ENCODE data around the gene FMNL1.

FMNL1 gene

DNA sequence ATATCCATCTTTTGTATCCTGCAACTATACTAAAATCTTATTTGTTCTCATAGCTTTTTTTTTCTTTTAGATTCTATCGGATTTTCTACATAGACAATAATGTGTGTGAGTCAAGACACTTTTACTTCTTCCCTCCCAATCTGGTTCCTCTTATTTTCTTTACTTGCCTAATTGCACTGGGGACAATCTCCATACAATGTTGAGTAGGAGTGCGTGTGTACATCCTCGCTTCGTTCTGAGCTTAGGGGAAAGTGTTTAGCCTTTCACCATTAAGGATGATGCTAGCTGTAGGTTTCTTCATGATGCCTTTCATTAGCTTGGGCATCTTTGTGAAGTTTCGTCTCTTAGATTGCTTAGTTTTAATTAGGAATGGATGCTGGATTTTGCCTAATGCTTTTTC is 37.3 kb downstream of the FMNL1 start:
- no peak for DNase-seq (ENCODE audit: low read depth in 1 of 2, low spot score in 1 of 2)

DNA sequence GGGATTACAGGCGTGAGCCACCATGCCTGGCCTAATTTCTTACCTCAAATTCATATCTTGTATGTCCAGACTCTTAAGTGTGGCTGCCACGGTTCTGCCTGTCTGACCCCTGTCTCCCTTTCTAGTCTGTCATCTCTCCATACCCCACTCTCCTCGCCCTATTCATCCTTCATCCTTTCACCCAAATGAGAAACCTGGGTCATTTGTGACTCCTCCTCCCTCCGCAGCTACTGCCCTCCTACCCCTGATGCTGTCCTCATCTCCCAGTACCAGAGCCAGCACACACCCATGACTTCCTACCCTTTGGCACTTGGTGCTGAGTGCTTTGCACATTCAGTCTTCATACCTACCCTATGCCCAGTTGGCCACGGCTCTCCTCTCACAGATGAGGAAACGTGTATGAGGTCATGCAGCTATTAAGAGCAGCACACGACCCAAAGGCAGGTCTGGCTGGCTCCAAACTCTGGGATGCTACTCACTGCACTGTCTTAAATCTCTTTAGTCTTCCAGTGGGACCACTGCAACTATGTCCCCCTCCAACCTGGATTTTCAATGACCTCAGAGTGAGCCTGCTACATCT is 38.6 kb downstream of the FMNL1 start:
- no peak for DNase-seq (ENCODE audit: low read depth in 1 of 2, low spot score in 1 of 2)

DNA sequence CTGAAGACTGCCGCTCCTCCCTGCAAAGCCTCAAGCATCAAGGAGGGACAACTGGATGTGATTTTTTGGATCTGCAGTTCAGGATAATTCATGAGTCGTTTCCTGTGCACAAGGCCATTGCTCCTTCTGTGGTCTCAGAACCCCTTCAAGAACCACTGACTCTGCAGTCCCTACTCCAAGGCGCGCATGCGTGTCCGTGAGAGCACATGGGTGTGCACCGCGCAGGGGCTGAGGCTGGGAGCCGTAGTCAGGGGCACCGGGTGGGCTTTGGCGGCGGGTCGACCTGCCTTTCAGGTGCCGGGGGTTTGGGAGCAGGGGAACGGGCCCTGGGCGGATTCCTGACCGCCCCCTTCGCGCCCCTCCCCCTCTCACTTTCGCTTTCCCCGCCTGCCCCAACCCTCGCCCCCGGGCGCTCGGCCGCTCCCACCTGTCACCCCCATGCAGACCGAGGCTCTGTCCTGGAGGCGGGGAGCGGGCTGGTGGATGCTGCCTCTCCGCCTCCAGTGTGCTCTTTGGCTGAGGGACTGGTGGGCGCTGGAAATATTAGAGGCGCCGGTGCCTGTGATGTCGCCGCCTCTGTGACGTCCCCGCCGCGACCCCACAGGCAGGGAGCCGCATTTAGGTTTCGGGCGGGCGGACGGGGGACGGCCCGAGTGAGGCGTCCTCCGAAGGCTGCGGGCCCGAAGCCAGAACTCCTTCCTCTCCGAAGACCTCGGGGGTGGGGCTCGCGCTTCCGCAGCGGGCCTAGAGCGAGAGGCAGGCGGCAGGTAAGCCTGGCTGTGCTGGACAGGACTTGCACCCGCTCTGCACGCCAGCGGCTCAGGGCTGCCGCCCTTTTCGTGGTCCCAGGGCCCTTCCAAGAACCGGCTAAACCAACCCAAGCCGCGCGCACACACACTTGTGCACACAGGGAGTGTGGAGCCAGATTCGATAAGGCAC is 40.2 kb downstream of the FMNL1 start, which contains the start of gene SPATA32:
Gene SPATA32, minus strand, starts transcription at position 518 of the 939 bp plus-strand sequence. Its CDS starts 78 bp downstream, at position 440.
- peak; percentile 39 to 41 for DNase-seq (ENCODE audit: low read depth in 1 of 2, low spot score in 1 of 2)

DNA sequence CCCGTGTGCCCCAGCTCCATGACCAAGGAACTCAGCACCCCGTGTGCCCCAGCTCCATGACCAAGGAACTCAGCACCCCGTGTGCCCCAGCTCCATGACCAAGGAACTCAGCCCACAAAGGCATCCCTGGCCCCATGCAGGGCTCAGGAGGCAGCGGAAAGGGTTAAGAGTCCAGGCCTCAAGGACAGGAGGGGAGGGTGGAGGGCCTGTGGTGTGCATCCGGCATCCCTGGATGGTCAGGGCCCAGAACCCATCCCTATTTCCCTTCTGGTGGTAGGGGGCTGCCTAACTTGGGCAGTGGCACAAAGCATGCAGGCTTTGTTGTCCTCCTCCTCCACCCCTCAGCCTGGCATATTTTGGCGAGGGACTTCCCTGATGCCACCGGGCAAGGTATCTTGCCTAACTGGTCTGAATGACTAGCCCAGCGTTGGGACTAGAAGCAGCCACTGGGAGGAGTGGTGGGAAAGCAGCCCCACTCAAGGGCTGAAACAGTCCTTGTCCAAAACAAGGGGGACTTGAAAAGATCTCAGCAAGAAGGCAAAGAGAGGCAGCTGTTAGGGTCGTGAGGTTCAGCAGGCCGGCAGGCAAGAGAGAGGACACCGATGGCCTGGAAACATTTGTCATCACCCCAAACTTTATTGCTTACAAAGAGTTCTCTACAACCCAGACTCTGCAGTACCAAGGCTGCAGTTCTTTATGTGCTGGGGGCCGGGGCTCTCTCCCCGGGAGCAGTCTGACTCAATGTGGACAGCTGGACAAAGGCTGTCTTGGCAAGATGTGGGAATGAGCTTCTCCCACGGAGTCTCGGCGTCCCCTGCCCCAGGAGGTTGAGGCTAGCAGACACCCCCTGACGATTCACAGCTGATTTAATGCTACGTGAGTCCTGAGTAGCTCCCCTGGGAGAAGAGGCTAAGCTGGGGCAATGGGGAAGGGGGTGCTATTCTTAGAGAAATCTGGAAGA is 41.1 kb downstream of the FMNL1 start:
- DNase-seq (ENCODE audit: low read depth in 1 of 2, low spot score in 1 of 2): no peak

DNA sequence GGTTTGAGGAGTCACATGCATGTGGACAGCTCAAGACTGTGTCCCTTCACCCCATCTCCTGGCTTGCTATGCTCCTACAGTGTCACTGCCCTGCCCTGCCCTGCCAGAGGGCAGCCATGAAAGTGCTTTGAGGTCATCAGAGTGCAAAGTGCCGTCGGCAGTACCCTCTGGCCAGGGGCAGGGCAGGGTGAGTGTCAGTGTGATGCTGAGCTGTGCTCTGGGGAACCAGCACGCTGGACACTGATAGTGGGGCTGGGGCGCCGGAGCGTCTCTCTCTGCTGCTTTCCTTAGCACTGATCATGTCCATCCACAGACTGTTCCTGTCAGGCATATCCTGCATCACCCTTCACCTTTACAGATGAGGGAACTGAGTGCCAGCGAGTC is 41.8 kb downstream of the FMNL1 start:
- DNase-seq (ENCODE audit: low read depth in 1 of 2, low spot score in 1 of 2): no peak

DNA sequence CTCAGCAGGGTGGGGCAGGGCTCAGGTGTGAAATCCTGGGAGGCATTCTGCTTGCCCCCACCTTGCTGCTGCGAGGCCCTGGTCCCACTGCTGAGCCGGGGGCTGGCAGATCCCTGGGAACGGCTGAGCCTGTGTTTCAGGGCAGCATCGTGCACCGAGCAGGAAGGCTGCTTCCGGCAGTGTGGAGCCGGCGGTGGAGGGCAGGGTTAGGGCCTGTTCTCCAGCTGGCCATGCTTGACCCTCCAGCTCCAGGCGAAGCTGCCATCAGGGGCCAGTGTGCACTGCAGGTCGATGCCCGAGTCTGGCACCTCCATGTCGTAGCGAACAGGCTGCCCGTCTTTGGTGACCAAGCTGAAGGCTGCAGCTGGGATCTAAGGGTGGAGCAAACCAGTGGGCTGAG is 42.7 kb downstream of the FMNL1 start:
- DNase-seq (ENCODE audit: low read depth in 1 of 2, low spot score in 1 of 2): no peak

DNA sequence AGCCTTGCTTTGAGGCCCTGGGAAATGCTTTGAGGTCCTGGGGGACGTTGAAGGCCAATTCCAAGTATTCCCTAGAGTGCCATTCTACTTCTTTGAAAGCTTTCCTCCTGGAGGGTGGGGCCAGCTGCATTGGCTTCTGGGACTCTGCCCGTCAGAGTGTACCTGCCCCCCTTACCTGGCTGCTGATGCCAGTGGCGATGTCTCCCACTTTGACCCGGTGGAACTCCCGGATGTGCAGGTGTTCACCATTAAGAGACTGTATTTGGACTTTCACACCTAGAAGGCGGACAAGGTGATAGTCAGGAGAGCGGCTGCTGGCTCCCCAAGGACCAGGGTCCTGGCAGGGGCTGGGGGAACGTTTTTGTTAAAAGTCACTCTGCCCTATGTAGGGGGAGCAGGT is 43.3 kb downstream of the FMNL1 start:
- no peak for DNase-seq (ENCODE audit: low read depth in 1 of 2, low spot score in 1 of 2)

DNA sequence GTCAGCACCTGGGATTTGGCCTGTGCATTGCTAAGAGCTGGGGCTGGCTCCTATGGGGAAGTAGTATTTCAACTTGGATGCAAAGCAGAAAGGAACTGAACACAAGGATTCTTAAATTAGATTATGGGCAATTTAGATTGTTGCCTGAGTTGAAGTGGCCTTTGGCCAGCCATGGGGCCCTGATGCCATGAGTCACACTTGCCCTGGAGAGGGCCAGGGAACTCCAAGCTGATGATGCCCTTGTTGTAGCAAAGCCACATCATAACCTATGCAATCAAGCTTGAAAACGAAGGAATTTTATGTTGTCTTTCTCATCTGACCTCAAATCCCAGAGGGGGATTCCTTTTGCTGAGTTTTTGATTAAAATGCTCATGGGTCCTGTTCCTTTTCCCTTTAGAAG is 44.1 kb downstream of the FMNL1 start:
- DNase-seq (ENCODE audit: low read depth in 1 of 2, low spot score in 1 of 2): no peak

DNA sequence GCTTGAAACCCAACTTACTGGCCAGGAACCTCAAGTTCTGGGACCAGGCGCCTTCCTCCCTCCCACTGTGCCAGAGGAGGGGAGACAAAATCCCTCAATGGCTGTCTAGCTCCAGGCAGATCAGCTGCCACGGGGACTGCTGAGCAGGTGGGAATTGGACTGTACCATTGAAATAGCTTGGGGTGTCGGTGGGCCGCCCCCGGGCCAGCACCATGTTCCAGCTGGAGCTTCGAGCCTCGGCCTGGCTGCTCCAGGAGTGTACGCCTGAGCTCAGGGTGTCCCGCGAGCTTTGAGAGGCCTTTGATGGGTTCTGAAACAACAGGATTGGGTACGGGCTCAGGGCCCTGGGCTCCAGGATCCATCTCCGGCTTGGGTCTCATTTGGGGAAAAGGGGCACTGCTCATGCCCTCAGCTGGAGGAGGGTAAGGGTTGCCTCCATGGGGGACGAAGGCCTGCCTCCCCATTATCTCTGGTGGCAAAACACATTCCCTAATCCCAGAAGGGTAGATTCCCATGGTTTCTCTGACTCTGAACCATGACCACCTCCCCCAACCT is 44.8 kb downstream of the FMNL1 start:
- DNase-seq (ENCODE audit: low read depth in 1 of 2, low spot score in 1 of 2): no peak

DNA sequence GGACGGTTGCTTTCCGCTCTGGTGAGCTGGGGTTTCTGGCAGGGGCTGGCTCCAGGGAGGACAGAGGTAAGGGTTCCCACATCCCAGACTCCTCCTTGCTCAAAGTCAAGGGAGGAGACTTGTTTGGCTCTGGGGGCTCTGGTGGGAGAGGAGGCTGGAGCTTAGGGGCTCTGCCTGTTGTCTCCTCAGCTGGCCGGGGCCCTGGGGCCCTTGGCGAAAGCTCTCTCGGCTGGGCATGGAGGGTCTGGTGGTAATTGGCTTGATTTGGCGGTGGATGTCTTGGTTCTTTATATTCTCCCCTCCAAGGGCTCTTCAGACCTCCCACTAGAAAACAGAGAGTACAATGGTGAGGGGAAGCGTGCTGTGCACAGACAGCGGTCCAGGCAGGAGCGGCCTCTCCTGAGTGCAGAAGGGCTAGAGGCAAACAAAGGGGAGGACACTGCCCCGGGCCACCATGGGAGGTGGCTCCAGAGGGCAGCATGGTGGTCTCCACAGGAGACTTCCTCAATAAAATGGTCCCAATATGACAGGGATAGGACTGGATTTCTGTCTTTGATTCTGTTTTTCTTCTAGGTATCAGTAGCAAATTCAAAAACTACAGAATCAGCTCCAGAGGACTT is 45.9 kb downstream of the FMNL1 start:
- no peak for DNase-seq (ENCODE audit: low read depth in 1 of 2, low spot score in 1 of 2)

DNA sequence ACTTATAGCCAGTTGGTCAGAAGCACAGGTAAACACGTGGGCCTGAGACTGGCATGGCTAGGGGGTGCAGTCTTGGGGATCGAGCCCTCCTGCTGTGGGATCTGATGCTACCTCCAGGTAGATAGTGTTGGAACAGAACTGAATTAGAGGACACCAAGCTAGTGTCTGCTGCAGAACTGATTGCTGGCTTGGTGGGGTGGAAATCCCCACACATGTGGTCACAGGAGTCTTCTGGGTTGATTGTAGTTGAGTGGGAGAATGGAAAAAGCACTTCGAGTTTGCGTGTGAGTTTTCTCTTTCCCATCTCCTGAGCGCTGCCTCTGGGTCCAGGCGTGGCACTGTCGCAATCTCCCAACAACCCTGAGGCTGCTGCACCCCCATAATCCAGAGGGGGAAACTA is 48.2 kb downstream of the FMNL1 start:
- no peak for DNase-seq (ENCODE audit: low read depth in 1 of 2, low spot score in 1 of 2)

DNA sequence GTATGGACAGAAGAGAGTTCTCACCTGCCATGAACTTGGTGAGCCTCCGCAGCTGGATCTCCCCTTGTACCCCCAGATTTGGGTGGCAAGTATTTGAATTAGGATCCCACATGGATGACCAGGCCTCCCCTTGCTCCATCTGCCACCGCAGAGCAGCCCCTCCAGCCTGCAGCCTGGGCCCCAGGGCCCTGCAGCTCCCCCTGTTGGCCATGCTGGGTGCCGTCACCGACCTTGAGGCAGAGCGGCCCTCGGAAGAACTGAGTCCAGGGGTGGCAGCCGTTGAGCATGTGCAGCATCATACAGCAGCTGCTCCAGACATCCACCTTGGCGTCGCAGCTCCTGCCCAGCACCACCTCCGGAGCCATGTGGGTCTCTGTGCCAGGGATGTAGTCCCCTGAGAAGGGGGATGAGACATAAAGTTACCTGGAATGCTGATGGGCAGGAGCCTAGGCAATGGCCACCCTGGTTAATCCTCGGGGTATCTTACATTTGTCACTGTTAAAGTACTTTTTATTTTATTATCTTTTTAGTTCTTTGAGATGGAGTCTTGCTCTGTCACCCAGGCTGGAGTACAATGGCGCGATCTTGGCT is 49.2 kb downstream of the FMNL1 start:
- peak; percentile 40 to 44 for DNase-seq (ENCODE audit: low read depth in 1 of 2, low spot score in 1 of 2)

DNA sequence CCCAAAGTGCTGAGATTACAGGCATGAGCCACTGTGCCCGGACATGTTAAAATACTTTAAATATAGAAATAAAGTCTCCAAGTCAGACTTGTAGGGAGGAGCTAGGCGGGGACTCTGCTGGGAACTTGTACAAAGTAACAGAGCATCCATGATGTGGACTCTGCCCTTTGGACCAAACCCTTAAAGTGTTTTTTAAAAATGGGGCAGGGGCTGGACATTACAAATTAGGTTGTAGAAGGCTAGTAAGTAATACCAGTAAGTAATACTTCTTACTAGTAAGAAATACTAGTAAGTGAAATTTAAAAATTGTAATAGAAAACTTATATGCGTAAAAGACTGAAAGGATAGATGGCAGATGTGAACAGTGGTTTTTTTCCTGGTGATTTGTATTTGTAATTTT is 49.9 kb downstream of the FMNL1 start:
- no peak for DNase-seq (ENCODE audit: low read depth in 1 of 2, low spot score in 1 of 2)

DNA sequence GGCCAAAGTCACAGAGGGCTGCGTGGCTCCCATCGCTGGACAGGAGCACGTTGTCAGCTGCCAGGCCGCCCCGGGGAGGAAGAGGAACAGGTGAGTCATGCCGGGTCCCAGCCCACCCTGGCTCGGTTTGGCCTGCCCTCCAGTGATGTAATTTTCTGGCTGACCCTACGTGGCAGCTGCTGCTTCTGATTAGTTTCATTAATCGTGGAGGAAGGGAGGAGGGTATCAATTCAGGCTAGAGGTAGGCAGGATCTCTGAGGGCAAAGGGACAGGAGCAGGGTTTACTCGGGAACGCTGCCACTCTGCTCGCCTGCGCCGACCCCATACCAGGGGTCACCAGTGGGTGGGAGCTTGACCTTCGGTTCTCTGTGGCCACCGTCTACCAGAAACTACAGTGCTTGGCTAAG is 51.9 kb downstream of the FMNL1 start:
- no peak for DNase-seq (ENCODE audit: low read depth in 1 of 2, low spot score in 1 of 2)

DNA sequence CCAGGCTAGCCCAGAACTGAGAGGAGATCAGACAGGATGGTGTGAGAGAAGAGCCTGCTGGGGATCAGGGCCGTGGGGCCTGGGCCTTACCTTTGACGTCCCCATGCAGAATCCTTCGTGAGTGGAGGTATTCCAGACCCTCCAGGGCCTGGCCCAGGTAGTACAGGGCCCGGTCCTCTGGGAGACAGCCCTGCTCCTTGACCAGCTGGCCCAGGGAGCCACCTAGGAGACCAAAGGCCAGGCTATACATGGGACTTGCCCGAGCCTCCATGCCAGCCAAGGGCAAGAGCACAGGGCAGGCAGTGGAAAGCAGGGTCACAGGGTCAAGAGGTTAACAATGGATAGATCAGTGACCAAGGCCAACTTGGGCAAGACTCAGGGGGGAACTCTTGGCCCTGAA is 52.3 kb downstream of the FMNL1 start:
- DNase-seq (ENCODE audit: low read depth in 1 of 2, low spot score in 1 of 2): no peak

DNA sequence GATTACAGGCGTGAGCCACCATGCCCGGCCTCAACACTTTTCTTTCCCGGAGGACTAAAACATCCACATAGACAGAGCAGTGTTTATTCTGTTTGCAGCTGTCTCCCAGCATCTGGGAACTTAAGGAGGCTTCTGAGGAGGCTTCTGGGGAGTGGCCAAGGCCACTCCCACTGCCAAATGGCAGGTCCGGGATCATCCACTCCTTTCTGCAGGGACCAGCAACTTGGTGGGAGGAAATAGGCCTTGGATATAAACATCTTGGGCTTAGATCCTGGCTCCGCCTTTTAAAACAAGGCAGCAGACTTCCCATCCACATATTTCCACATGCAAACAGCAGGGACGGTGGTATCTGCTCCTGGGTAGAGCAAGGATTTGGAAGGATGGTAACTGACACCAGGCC is 54.3 kb downstream of the FMNL1 start:
- no peak for DNase-seq (ENCODE audit: low read depth in 1 of 2, low spot score in 1 of 2)

DNA sequence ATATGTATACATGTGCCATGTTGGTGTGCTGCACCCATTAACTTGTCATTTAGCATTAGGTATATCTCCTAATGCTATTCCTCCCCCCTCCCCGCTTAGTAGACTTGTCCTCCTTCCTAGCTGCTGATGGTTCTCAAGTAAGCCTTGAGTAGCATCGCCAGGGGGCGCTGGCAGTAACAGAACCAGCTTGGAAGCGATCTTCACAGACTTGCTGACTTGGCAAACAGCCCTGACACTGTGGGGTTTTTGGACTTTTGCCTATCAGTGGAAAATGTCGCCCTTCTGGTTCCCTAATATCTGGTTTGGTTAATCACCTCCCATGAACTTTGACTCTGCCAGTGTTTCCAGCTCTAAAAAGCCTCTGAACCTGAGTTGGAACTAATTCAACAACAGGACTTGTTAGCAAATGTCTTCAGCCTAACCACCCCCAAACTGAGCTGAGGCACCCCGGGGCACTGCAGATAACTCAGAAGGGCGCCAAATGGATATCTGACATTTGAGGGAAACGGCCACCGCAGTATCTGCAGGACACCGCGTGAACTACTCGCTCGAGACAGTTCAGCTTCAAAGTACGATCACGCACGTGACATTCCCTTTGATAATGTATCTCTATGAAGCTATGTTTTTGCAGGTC is 55.6 kb downstream of the FMNL1 start:
- DNase-seq (ENCODE audit: low read depth in 1 of 2, low spot score in 1 of 2): peak; percentile 82 to 85

DNA sequence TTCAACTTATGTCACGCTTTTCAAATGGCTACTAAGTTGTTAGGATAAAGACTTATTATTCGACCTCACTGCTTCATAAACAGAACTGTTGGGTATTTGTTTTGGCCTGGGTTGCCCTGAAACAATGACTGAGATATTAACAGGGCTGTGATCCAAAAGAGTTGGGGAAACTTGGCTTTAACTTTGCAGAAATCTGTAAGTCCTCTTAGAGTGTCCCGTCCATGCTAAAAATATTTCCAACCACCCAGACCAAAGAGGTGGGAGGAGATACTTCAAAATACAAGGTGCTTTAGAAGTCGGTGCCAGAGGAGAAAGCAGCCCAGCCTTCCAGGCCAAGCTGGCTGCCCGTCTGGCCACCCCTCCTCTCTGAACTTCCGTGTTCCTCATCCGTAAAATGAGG is 56.3 kb downstream of the FMNL1 start:
- no peak for DNase-seq (ENCODE audit: low read depth in 1 of 2, low spot score in 1 of 2)

DNA sequence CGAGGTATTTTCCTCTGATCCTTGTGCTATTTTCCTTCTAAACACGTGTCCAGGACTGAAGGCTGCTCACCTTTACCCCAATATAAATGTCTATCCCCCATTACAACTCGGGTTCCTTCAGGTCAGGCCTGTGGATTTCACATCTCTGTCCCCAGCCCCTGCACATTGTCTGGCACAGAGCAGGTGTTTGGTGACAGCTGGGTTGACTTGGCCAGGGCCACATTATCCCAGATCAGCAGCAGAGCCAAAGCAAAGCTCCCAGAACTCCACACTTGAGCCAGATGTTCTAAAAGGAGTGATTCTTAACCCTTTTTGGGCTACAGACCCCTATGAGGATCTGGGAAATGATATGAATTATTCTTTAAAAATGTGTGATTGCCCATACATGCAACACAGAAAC is 58.2 kb downstream of the FMNL1 start:
- DNase-seq (ENCODE audit: low read depth in 1 of 2, low spot score in 1 of 2): no peak
